GM19025 (cell line): ENCODE data around the gene RABGGTA.

Experiments used
- ATAC-seq: cut with Tn5 transposase; IDR thresholded peaks from one replicate; pipeline ENCODE4 v1.9.1; 2021; ENCODE audit warnings: mild to moderate bottlenecking, low read depth, moderate library complexity; ENCODE audit not compliant: unreplicated experiment

Gene RABGGTA

GRCh38 chr14:24271134-24271833, at the start of gene RABGGTA:
TSS of gene RABGGTA (minus strand) at chr14:24271597. CDS start at chr14:24271115, 482 bp downstream.
- ATAC-seq: peak; percentile 88

DNA sequence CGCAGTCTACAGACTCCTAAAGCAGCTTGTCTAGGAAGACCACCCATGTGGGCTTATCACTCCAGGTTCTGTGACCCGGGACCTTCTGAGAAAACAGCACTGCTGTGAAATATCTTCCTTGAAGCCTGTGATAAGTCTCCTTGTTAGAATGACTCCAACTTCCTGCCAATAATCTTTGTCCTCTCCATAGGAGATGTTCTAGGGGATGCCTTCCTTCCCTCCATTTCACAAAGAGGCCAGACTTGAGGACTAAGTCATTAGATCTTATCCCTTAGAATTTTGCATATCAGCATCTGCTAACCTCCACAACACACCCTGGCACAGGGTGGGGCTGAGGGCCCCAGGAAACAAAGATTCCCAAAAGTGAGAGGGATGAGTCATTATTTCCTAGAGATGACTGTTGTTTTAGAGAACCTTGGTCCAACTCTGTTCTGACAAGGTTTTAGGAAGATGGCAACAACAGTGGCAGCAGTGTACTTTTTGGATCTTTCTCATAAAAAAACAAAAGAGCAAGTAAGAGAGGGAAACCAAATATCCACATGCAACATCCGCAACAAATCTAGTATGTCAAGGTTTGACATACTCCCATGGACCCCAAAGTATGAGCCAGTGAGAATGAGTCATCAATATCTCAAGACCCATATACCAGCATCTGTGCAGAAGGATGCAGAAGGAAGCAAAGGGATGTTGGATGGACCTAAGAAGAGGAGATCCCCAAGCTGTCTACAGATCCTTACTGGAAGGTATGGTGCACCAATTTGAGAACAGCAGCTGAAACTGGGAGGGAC, 45.9 kb upstream of the RABGGTA start:
- no peak for ATAC-seq

DNA sequence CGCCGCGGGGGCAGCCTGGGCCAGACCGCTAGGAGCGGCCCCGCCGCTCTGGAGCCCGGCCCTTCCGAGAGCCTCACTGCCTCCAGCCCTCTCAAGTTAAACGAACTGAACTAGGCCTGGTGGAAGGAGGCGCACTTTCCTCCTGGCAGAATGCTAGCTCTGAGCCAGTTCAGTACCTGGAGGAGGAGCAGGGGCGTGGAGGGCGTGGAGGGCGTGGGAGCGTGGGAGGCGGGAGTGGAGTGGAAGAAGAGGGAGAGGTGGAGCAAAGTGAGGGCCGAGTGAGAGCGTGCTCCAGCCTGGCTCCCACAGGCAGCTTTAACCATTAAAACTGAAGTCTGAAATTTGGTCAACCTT, 45.2 kb upstream of the RABGGTA start:
- ATAC-seq: no peak

DNA sequence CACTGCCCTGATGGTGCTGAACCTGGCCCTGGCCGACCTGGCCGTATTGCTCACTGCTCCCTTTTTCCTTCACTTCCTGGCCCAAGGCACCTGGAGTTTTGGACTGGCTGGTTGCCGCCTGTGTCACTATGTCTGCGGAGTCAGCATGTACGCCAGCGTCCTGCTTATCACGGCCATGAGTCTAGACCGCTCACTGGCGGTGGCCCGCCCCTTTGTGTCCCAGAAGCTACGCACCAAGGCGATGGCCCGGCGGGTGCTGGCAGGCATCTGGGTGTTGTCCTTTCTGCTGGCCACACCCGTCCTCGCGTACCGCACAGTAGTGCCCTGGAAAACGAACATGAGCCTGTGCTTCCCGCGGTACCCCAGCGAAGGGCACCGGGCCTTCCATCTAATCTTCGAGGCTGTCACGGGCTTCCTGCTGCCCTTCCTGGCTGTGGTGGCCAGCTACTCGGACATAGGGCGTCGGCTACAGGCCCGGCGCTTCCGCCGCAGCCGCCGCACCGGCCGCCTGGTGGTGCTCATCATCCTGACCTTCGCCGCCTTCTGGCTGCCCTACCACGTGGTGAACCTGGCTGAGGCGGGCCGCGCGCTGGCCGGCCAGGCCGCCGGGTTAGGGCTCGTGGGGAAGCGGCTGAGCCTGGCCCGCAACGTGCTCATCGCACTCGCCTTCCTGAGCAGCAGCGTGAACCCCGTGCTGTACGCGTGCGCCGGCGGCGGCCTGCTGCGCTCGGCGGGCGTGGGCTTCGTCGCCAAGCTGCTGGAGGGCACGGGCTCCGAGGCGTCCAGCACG, 44.6 kb upstream of the RABGGTA start:
- no peak for ATAC-seq

GRCh38 chr14:24315243-24315806, 43.9 kb upstream of the RABGGTA start:
- no peak for ATAC-seq

DNA sequence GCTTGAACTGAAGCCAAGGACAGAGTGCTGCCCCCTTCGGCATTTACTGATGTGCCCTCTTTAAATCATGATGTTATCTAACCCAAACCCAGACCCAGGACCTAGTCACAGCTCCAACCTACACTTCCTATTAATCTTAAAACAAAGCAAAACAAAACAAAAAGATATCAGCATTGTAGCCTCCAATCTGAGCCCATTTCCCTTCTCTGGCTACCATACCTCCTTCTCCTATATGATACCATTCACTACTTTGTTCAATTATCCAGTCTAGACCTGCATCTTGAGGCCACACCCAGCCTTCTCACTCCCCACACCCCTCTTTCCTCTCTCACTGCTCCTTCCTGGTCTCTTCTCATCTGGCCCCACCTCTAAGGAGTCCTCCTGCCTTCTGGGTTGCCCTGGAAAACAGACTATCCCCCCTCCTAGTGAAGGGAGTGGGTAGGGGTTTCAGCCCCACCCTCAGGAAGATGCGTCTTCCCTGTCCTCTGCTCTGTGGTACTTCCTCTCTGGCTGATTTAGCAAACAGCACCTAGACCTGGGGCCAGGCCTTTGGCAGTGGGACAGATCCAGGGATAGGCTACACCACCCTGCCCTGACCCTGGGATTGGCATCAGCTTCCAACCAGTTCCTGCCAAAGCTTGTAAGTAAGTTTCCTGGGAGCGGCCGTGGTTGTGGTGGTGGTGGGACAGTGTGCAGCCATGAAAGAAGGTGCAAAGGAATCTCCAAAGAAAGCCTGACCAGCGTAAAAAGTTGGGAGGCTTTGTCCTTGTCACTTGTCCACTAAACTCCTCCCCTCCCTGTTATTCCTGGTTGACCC, 43.2 kb upstream of the RABGGTA start:
- no peak for ATAC-seq

DNA sequence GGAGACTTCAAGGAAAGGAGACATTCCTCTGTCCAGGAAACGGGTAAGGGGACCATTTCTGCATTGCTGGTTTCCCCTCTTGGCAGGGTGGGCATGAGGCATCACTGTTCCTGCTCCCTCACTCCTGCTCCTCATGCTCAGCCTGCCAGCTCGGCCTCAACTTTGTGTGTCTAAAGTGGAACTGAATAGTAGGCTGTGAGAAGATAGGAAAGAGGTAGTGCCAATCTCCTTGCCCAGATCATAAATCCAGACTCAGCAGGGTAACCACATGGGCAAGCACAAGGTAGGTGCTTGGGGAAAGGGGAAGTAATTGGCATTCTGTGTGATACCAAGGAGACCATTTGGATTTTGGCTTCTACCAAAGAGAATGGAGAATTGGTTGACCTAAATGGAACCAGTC, 42.5 kb upstream of the RABGGTA start:
- ATAC-seq: no peak

DNA sequence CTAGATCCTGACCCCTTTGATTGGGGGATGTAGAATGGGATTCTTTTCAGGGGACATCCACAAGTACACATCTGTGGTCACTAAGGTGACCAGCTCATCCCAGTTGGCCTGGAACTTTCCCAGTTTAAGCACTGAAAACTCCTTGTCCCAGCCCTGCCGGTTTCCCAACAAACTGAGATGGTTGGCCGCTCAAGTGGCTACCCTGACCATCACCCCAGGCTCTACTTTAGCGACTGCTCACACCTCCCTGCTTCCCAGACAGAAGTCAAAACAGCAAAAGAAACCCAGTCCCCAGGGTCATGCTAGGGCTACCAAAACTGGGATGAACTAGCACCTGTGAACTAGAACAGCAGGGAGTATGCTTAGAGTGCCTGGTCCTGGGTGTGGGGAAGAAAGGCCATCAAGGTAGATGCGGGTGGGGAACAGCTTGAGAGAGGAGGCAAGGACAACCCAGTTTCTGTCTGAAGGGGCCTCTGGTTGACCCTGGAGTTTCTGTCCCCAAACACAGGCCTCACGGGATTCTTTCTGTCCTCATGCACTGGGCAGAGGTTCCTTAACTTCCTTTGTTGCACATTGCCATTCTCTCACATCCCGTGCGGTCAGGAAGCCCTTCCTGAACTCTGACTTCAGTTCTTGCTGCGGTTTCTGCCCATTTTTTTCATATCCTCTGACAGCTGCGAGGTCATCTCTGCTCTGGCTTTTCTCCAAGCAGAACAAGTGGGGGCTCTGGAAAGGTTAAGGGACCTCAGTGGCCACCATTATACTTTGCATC, 41.5 kb upstream of the RABGGTA start:
- no peak for ATAC-seq

- ATAC-seq: no peak
These were observed 40.6 kb upstream of the RABGGTA start for GRCh38 chr14:24311837-24312615.

DNA sequence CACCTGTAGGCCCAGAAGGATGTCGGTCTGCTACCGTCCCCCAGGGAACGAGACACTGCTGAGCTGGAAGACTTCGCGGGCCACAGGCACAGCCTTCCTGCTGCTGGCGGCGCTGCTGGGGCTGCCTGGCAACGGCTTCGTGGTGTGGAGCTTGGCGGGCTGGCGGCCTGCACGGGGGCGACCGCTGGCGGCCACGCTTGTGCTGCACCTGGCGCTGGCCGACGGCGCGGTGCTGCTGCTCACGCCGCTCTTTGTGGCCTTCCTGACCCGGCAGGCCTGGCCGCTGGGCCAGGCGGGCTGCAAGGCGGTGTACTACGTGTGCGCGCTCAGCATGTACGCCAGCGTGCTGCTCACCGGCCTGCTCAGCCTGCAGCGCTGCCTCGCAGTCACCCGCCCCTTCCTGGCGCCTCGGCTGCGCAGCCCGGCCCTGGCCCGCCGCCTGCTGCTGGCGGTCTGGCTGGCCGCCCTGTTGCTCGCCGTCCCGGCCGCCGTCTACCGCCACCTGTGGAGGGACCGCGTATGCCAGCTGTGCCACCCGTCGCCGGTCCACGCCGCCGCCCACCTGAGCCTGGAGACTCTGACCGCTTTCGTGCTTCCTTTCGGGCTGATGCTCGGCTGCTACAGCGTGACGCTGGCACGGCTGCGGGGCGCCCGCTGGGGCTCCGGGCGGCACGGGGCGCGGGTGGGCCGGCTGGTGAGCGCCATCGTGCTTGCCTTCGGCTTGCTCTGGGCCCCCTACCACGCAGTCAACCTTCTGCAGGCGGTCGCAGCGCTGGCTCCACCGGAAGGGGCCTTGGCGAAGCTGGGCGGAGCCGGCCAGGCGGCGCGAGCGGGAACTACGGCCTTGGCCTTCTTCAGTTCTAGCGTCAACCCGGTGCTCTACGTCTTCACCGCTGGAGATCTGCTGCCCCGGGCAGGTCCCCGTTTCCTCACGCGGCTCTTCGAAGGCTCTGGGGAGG, 39.5 kb upstream of the RABGGTA start, which contains the start of gene LTB4R:
TSS of gene LTB4R (plus strand) at position 857 of the 959 bp plus-strand sequence. CDS start 4,150 bp downstream, outside the sequence.
- ATAC-seq: peak; percentile 66

DNA sequence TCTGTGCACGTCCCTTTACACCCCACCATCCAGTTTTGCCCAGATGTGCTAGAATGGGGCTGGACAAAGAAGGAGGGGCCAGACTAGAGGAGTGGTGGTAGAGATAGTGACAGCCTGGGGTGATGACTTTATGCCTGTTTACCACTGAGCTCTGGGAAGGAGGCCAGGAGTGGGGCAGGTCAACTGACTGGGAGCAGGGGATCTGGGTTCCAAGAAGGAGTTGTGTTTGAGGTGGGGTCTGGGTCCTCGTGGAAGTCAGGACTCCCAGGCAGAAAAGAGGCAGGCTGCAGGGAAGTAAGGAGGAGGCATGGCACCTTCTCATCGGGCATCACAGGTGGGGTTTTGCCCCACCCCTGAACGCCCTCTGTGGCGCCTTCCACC, 38.9 kb upstream of the RABGGTA start:
- no peak for ATAC-seq

DNA sequence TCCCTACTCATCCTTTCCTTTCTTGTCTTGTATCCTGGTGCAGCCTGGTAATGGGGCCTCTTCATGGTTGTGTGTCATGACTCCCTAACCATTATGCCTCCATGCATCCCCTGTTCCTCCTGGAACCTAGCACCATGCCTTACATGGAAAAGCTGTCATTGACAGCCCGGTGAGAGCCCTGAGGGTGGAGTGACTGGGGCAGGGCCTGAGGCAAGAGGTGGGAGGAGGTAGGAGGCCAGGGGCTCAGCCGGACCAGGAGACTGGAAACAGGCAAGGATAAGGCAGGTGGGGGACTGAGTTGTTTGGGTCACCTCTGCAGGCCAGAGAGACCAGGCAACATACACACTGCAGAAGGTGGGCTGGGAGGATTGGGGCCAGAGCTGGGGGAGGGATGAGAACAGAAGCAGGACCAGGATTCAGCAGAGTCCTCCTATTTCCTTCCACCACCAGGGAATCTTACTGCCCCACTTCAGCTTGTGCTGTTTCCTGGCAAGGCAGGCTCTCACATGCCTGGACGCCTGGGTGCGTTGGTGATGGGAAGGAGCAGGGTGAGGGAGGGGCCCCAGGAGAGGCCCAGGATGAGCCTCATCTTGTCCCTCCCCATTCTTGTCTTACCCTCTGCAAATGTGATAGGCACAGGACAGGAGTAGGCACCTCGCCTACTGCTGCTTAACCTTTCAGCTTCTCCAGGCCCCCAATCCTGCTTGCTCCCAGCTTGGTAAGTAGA, 38.3 kb upstream of the RABGGTA start, which contains the start of gene LTB4R2:
TSS of gene LTB4R2 (plus strand) at position 603 of the 727 bp plus-strand sequence. CDS start 525 bp downstream, outside the sequence.
- no peak for ATAC-seq

DNA sequence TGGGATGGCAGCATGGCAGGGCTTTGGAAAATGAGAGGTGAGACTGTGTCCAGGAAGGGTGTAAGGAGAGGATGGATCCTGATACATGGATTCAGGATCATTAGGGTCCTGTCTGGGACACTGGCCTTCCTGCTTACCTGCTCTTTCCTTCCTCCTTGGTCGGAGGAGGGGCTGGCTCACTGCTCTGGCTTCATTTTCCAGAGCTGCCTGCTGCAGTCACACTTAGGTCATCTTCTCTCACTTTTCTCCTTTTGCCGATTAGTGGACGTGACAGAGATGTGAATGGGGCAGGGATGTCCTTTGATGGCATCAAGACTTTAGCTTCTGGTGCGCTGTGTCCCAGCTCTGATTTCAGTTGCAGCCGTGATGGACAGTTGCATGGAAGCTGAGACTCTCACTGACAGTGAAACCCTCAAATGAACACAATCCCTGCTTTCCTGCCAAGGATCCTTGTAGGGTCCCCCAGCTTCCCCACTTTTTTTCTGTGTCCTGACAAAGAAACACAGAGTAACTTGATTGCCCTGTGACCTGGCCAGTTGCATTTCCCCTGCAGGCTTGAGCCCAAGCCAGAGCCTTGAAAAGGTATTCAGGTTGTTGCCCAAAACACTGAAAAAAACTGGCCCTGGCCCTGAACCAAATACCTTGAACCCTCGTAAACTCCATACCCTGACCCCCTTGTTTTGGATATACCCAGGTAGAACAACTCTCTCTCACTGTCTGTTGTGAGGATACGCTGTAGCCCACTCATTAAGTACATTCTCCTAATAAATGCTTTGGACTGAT, 37.1 kb upstream of the RABGGTA start:
- no peak for ATAC-seq

- ATAC-seq: no peak
These were observed 36.4 kb upstream of the RABGGTA start, which contains the start of gene CIDEB for GRCh38 chr14:24307575-24308341. TSS of gene CIDEB (minus strand) at chr14:24307977. CDS start at chr14:24307858, 119 bp downstream.

- ATAC-seq: no peak
These were observed 35.8 kb upstream of the RABGGTA start for GRCh38 chr14:24307156-24307574.
